Mammary epithelial cell (primary cell): ENCODE measurements around the gene RPTOR.

Experiments
- EZH2 ChIP-seq: IDR thresholded peaks from 2 replicates; pipeline ENCODE4 v1.6.1; 2012; ENCODE audit warnings: low read length, inconsistent platforms, borderline replicate concordance
- TF ChIP-seq, protein P1 (sequence below), 2 donors: IDR thresholded peaks in 1 of 2; conservative IDR thresholded peaks in 1 of 2; 2 replicates each; pipeline ENCODE4 v1.5.1; 2011 to 2012; ENCODE audit warnings: inconsistent platforms in 2 of 2, low read length in 2 of 2, mild to moderate bottlenecking in 2 of 2, control low read depth in 1 of 2, low read depth in 1 of 2; ENCODE audit not compliant: insufficient read depth in 1 of 2; ENCODE audit errors: extremely low read depth in 1 of 2

DNA sequence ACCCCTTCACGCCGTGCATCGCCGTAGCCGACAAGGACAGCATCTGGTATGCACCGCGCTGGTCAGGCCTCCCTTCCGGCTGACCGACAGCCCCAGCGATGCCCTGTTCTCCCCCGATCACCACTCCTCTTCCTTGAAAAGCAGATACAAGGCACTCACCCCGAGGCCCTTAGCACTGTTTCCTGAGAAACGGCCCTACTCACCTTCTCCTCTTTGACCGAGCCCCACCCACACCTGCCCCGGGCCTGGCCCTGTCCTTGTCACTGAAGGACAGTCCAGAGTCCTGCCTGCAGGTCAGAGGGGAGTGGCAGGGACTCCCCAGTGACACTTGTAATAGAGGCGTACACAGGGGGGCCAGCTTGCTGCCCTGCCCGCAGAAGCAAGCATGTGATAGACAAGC, 401.1 kb downstream of the RPTOR start:
- TF ChIP-seq, protein P1, sequence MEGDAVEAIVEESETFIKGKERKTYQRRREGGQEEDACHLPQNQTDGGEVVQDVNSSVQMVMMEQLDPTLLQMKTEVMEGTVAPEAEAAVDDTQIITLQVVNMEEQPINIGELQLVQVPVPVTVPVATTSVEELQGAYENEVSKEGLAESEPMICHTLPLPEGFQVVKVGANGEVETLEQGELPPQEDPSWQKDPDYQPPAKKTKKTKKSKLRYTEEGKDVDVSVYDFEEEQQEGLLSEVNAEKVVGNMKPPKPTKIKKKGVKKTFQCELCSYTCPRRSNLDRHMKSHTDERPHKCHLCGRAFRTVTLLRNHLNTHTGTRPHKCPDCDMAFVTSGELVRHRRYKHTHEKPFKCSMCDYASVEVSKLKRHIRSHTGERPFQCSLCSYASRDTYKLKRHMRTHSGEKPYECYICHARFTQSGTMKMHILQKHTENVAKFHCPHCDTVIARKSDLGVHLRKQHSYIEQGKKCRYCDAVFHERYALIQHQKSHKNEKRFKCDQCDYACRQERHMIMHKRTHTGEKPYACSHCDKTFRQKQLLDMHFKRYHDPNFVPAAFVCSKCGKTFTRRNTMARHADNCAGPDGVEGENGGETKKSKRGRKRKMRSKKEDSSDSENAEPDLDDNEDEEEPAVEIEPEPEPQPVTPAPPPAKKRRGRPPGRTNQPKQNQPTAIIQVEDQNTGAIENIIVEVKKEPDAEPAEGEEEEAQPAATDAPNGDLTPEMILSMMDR (conservative IDR thresholded peaks at IDR 0.05 in 1 of 2, IDR thresholded peaks at IDR 0.05 in 1 of 2; ENCODE audit: extremely low read depth in 1 of 2, insufficient read depth in 1 of 2, low read depth in 1 of 2, low read length in 2 of 2), result no peak
- no peak for TF ChIP-seq EZH2
